OCI-LY7 (cell line): ENCODE measurements around the gene BLCAP.

Experiments used
- CTCF ChIP-seq: fragments of 200-600 bp; sonication (generic); conservative IDR thresholded peaks from 2 replicates; pipeline ENCODE4 v1.5.1; 2014; ENCODE audit warnings: mild to moderate bottlenecking, antibody characterized with exemption, low read length, moderate library complexity, mixed read lengths
- EZH2phosphoT487 ChIP-seq: fragments of 200-600 bp; sonication (generic); IDR thresholded peaks from 2 replicates; pipeline ENCODE4 v1.6.1; 2018; ENCODE audit warnings: low read depth, borderline replicate concordance, mild to moderate bottlenecking, mixed run types, antibody characterized with exemption, low read length, moderate library complexity, mixed read lengths

- TF ChIP-seq CTCF (no peak), EZH2phosphoT487 (no peak)
Observed at GRCh38 chr20:37513779-37514359, 13.8 kb downstream of the BLCAP start.
